Left renal cortex interstitium (tissue), 4 donors: ENCODE data around the gene ITSN1. TPM values are rescaled to one million over a fixed set of nuclear protein-coding genes. Genes with fewer than 3 reads are reported as not detected.

Source experiments
- DNase-seq, 4 donors: peaks; one replicate each; pipeline ENCODE4 v3.0.0-alpha.2; 2013; ENCODE audit warnings: low read depth in 4 of 4, low spot score in 2 of 4, missing footprints in 1 of 4
- polyA plus RNA-seq, 4 donors: library from polyadenylated mRNA; unstranded; fragments of 120-200 nt; gene quantifications; one replicate each; pipeline ENCODE4 v1.2.1, GENCODE V29; 2013; ENCODE audit not compliant: insufficient read length in 4 of 4

Gene ITSN1
- polyA plus RNA-seq, 4 donors: 36.8 to 57.2 (median 46.8) TPM

DNA sequence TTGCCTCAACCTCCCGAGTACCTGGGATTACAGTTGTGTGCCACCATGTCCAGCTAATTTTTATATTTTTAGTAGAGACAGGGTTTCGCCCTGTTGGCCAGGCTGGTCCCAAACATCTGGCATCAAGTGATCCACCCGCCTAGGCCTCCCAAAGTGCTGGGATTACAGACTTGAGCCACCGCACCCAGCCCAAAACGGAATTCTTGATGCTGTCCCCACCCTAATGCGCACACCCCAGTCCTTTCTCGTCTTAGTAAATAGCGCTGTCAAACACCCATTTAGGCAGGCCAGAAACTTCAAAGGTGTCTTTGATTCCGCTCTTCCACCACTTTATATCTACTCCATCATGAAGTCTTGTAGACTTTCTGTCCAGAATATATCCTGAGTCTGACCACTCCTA is 35.1 kb downstream of the ITSN1 start:
- DNase-seq: no peak

DNA sequence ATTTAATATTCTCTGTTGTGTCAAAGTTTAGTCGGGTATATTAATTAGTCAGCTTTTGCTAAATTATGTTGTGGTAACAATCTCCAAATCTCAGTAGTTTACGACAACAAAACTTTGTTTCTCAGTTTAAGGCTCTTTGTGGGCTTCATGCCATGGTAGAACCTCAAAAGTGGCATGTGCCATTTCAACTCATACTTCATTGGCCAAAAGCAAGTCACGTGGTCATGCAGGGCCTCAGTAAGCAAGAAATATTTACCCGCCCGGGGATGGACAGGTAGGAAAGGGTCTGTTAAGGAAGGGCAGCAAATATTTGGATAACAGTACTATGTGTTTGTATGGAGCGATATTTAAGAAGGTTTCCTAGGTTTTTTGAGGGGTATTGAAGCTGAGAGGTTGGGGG is 38.6 kb downstream of the ITSN1 start:
- no peak for DNase-seq

DNA sequence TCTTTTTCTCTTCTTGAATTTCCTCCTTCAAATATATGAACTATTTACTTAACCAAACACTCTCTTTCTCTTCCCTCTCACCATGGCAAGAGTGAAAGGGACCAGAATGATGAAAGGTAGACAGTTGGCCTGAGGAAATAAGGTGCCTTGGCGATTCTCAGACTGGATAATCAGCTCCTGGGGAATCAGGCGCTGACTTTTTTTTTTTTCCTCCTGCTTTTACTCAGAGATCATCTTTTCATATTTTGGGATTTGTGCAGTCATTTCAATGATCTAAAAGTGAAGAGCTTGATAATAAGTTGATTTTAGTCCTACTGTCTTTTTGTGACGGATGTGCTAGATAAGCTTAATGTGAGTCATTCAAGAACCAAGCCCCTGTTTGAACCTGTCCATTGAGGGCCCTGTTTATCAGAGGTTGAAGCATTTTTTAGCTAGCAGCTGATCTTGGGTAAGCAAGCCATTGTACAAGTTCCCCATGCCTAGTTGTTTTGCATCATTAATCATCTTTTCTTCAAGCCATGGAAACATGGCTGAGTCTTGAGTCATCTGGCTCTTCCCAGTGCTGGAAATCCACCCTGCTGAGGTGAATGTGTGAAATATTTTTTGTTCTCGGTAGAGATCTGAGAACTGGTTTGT is 40.8 kb downstream of the ITSN1 start:
- DNase-seq: no peak

DNA sequence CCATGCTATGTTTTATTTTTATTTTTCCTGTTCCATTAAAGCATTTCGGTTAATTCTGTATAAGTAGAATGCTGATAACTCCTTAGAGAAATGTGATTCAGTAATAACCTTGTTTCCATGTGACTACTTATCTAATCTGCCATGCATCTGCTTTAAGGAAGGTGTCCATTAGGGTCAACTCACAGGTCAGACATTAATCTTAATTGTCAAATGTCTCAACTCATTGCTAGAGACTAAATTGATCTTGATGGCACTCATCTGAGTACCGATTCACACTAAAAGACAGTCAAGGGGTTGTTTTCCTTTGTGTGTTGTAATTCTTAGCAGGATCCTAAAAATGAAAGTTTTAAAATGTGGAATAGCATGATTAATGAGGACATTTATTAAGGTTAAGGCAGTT is 41.8 kb downstream of the ITSN1 start:
- no peak for DNase-seq

DNA sequence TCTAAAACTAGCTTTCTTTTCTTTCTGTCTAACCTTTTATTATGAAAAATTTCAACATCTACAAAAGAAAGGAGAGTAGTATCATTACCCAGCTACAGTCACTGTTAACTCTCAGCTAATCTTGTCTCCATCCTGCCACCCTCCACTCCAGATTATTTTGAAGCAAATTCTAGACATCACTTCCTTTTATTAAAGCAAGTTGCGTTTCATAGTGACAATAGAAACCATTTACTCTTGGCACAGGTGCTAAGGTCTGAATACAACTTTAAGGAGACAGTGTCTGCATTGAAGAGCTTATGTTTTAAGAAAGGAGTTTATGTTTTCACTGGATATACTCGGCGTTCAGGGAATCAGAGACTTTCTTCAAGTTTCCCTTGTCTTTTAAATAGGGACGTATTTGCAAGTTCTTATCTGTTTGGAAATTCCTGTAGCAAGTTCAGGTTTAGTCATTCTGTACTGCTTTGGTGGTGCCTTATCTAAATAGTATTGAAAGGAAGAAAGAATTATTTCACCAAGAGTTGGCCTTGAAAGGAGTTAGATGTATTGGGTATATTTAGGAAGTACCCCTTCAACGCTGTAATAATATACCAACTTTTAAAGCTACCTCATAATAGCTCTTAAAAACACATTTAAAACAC is 42.7 kb downstream of the ITSN1 start:
- DNase-seq: no peak

DNA sequence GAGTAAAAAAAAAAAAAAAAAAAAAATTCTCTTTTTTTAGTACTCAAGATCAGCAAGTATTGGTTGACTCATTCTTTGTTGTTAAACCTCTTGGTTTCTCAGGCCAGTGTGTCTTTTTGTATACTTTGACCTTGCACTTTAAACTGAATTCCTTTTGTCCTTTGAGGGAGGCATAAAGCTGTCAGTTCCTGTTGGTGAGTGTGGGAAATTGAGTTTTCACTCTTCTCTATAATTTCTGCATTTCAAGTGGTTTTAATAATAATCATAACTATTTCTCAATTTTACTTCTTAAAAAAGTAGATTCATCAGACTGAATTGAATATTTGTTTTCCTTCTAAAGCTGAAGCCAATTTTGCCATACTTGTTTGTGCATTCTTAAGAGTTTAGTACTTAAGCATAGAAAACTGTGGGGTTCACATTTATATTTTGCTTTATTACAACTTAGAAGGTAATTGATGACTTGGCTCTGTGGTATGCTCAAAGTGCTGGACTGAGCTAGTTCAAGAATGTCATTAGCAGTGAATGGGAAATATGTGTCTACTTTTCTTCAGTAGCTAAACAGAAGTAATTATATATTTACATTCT is 43.4 kb downstream of the ITSN1 start:
- no peak for DNase-seq

DNA sequence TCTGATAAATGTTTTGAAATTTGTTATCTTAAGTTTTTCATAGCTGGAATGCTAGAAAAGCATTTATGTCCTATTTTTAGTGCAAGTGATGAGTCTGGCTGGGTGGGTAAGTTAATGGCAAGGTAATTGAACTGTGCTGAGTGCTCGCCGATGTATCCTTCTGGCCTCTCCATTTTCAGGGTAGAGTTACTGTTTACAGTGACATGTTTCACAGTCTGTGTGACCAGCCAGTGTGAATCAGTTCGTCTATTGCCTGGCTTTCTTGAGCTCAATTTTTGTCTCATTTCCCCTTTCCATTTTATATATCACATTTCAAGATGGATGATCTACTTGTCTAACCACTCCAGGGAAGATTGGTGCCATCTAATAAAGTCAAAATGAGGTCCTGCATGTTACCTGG is 44.1 kb downstream of the ITSN1 start:
- DNase-seq: no peak

DNA sequence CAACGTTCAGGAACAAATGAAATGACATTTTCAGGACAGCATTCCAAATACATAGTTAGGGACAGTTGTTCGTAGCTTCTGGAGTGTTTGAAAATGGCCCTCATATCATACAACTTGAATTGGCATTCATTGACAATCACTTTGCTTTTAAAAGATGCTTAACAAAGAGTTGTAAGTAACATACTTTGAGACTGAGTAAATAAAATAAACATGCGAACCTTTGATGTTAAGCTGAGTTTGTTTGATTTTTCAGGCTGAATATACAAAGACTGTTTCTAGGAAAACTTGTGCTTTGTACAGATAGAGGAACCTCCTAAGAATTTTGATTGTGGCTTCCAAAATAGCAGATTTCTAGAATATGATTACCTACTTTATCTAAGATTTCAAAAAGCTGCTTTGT is 45.3 kb downstream of the ITSN1 start:
- no peak for DNase-seq

DNA sequence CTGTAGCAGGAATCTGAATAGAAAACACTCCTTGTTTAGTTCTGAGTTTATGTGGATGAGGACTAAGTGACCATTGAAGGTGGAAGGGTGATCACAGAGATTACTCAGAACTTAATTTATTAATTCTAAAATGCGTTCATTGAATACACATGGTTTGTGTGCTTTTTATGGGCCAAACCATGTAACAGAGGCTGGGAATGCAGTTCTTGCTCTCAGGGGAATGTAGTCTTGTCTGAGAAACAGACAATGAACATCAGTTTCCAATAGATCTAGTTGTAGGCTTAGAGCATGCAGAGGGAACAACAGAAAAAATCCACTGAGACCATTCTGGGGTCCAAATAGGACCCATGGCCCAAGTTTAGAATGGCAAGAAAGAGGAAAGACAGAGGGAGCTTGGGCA is 46.1 kb downstream of the ITSN1 start:
- DNase-seq: no peak

DNA sequence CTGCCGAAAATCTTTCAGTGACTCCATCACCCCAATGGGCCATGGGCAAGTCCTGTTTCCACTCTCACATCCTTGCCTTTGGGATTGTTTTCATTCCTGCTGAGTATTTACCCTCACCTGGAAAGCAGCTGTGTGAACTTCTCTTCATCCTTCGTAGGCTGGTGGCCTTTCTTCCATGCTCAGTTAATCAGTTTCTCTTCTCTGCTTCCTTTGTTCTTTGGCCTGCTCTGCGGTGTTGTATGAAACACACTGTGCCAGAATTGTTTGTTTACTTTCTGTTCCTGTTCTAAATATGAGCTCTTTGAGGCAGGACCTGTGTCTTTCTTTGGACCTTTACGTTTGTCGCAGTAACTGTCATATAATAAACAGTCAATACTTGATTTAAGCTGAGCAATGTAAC is 48.6 kb downstream of the ITSN1 start:
- no peak for DNase-seq

DNA sequence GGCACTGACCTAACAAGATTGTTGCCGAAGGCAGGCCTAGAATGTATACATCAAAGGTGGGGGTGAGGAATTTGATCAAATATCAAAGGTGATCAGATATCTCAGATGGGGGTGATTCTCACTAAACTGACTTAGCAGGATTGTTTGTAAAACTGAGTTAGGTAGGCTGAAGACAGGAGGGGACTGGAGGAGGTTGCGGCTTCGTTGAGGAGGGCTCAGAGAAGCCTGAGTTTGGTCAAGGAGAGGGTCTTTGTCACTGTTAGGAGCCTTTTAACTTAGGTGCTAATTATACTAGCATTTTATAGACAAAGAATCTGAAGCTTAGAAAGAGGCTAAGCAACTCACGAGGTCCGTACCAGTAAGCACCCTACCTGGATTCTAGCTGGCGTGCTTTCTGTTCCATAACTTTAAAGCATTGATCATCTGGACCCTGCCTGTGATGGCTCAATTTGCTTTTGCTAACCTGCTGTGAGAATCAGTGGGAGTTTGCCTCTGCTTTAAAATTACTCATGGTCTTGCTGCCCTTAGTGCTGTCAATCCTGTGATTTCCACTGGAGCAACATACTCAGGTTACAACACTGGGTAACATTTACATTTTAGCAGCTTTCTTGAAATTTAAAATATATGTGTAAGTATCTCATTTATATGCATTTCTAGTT is 49.8 kb downstream of the ITSN1 start:
- DNase-seq: no peak

DNA sequence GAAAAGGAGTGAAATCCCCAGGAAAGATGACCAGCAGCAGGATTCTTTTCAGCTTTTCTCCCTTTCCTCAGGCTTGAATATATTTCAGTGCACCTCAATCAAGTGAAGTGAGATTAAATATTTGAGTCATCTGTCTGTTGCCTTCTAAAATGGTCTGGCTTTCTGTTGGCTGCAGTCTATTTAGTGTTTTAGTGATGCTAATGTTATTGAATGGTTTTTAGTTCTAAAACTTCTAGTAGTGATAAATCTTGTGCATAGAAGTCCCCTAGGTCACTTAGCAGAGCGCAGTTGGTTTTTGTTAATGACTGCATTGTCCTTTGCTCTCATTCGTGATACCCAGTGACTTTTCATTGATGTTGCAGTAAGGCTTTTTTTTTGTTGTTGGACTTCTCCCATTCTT is 53.5 kb downstream of the ITSN1 start:
- no peak for DNase-seq

DNA sequence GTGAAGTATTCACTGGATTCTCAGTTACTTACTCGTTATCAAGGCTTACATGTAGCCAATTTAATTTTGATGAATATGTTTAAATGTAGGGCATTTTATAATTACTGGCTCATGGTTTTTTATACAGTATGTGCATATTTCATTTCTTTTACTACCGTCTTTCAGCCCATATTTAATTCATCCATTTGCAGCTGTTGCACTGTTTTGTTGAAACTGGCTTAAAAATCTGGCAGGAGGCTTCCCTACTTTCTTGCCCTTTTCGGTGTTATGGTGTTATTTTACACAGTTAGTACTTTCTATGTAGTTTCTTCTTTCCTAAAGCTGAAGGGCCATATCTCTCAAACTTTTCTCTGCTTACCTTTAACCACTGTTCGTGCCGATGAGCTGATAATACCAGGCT is 54.2 kb downstream of the ITSN1 start:
- no peak for DNase-seq

DNA sequence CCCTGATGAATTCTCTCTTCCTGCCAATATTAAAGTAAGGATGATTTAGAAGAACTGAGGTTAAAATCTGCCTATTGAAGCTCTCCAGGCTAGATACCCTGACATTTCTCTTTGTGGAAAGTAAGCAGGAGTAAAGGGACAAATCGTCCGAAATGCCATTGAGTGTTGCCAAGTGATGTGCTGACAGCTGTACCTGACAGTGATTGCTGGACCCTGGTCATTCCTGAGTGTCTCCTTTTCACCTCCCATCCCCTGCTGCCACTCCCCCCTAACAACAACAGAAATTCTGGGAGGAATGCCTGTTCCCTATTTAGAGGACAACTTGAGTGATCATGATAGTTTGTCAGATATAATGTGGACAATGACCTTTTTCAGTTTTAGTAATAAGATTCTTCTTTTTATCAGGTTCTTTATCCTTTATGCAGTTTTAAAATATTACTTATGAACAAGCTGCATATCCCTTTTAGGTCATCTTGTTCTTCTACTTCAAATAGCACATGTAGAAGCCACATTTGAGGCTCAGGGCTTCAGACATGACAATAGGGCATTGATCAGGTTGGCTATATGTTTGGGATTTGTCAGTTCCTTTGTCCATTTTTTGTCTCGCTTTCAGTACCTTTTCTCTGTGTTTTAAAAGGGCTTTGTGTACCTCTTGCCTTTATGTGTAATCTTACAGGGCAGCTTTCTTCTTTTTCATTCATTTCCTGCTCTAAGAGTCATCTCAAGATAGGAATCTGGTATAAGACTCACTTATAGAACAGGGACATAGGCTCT is 56.0 kb downstream of the ITSN1 start:
- DNase-seq: no peak

DNA sequence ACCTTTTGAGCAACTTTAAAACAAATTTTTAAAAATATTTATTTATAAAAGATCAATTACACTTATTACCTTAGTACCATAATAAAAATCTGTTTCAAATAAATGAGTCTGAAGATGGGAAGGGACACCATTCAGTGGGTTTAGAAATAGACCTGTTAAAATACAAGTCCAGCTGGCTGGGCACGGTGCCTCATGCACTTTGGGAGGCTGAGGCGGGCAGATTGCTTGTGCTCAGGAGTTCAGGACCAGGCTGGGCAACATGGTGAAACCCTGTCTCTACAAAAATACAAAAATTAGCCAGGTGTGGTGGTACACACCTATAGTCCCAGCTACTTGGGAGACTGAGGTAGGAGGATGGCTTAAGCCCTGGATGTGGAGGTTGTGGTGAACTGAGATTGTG is 57.0 kb downstream of the ITSN1 start:
- DNase-seq: no peak

DNA sequence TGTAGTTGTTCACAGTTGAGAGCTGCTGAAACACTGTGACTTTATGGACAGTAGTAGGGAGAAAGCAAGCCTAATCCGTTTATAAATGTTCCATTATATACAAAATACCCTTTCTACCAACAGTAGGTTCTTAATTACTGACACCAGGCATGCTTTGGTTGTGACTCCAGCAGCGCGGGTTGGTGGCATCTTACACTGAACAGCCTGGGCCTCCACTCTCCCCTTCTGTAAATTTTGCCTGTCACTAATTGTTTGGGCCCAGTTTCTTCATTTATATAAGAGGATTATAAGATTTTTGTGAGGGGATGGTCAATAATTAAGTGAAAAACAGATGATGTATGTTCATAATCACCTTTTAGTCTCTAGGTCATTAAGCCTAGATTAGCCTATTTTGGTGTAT is 58.2 kb downstream of the ITSN1 start:
- no peak for DNase-seq

DNA sequence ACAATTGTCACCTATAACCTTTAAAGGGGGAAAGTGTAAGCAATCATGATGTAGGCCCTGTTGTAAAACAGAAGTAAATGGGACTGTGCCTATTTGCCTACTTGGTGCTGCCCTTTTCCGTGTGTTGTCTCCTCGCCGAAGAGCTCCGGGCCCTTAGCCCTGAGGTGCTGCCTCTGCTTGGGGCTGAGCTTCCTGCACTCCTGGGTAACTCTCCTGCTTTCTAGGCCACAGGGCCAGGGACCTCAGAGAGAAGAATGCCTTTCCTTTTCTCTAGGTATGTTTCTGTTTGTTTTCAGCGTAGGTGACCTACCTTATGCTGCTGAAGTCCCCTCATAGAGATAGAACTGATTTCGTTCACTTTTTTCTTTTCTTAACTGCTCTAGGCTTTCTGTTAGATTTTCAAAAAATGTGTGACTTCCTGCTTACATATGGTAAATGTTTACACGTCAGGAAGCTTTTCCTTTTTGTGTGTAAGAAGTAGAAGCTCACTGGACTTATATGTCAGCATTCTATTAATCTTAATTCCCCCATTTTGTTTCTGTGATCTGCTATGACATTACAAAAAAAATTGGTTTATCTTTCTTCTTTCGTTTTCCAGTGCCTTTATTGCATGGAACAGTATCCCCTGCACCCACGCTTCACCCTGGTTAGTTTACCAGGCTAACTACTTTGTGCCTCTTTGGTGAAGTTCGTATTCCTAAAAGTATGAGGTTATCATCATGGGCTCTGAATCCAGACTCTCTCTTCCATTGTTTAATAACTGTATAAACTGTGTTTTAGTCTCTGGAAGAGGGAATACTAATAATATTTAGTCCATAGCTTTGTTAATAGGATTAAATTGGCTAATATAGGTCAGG is 61.7 kb downstream of the ITSN1 start:
- no peak for DNase-seq

DNA sequence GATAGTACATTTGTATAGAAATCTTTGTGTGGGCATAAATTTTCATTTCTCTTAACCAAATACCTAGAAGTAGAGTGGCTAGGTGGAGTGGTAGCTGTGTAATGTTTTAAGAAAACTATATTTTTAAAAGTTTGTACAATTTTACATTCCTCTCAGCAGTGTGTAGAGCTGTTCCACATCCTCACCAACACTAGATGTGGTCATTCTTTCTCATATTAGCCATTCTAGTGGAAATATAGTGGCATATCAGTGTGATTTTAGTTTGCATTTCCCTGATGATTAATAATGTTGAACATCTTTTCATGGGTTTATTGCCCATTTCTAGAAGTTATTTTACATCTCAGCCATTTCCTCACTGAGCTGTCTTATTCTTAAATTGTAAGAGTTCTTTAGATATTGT is 65.5 kb downstream of the ITSN1 start:
- no peak for DNase-seq

DNA sequence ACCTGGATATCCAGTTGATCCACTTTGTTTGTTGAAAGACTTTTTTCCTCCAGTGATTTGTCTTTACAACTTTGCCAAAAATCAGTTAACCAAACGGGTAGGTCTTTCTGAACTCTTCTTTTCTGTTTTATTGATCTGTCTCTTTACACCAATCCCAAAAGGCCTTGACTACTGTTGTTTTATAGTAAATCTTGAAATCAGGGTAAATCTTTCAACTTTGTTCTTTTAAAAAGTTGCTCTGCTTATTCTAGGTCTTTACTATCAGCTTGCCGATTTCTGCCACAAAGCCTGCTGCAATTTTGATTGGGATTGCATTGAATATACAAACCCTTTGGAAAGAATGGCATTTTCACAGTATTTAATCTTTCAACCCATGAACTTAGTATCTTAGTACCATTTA is 66.6 kb downstream of the ITSN1 start:
- no peak for DNase-seq
